Stimulated activated CD4-positive, alpha-beta T cell treated with anti-CD3 and anti-CD28 coated beads, Interleukin-1b, Interleukin-23, amount 100 ng/mL, for 24 hours (primary cell): Measurements from ENCODE around the gene AANAT.

Experiments
- DNase-seq, 4 experiments: peaks; one replicate each; pipeline ENCODE4 v3.0.0-alpha.2; 2020; ENCODE audit warnings: low read depth in 4 of 4, low spot score in 1 of 4

AANAT gene

DNA sequence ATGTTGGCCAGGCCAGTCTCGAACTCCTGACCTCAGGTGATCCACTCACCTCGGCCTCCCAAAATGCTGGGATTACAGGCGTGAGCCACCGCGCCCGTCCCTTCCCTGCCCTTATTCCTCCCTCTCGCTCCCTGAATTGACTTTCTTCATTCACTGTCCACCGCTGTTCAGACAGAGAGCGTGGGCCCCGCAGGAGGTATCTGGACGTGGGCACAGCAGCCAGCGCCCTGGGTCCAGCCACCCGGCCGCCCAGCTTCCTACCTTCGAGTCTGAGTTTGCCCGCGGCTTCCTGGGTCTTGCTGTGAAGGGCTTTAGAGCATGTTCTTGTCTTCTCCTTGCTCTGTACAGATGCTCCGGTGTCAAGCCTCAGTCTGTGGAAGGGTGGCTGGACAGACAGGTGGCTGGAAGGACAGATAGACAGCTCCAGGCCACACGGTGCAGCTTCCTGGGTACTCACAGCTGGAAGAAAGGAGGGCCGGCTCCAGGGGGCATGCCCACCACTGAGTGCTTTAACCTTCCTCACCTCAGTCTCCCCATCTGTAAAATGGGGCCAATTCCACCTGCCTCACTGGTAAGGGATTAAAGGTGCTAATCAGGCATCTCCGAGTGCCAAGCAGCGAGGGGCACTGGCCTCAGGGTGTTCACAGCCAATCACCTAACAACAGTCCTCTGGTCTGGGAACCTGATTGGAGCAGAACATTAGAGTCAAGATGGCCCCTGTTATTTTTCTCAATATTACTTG lies 20.2 kb downstream of the AANAT start:
- no peak for DNase-seq

DNA sequence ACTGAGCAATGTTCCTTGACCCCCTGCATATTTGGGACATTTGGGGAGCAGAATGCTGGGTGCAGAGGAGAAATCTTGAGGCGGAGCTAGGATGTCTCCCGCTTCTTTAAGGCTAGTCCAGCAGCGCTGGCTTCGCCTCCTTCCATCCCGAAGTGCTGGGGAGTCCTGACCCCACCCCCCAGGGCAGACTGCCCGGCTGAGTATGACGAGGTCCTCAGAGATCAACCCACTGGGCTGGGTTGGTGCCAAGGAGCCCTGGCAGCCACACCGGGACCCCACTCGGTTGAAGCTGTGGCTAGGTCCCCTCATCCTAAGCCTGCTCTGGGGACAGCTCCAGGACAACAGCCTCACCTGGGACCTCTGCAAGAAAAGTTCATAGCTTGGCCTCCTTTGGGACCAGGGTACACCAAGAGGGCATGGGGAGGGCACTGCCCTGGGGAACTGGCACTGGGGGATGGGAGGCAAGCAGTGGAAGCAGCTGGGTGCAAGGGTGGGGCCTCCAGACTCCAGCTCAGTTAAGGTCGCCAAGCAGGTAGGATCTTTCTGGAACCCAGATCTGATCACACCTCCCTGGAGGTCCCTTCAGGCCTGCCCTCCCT lies 22.8 kb downstream of the AANAT start:
- DNase-seq: no peak

DNA sequence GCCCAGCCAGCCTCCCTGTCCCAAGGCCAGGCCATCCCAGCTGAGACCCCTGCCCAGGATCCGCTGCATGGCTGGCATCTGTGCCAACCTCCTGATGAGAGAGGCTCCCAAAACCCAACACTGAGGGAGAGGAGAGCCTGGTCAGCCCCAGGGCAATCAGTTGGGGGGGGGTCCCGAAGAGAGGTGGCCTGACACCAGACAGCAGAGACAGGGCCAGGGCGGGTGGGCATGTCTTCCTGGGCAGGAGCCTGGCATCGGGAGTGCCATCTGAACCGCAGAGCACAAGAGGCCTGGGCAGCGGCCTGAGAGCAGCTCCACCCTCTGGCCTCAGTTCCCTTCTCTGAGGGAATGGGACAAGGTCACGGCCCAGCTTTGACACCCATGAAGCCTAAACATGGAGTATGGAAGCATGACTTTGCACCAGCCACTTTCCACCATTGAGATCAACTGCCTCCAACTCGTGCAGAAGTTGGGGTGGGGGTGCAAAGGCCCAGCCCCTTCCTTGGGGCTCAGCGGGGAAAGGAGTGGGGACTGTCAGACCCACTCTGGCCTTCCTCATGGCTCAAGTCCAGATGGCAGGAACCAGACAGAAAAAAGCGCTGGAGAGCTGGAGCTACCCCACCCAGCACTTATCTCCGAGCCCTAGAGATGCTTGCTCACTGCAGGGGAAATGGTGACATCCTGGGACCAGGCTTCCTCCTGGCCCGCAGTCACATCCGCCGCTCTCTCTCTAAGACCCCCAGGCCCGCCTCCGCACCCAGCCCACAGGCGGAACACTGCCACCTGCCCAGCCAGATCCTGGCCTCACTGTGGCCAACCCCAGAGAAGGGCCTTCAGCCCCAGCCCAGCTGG lies 24.1 kb downstream of the AANAT start:
- no peak for DNase-seq

- no peak for DNase-seq
These were observed 25.0 kb downstream of the AANAT start for GRCh38 chr17:76492123-76492988.

DNA sequence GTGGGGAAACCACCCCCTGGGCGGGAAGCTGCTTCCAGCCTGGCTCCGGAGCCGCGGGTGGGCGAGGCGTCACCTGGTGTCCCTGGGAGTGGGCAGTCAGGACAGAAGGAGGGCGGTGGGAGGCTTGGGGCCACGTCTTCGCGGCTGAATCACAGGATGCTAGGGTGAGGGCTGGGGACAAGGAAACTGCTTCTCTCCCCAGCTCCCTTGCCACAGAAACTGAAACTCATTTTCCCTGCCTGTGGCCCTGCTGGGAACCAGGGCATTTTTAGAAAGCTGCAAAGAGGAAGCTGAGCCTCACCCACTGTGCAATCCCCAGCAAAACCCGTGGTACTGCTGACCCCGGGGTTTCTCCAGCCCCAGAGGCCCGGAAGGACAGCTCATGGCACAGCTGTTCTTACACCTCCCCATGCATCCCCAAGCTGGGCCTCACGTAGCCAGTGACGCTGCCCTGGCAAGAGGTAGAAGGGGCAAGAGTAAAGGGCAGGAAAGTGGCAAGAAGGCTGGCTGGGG lies 25.6 kb downstream of the AANAT start:
- DNase-seq: peak in 1 of 4 experiments; percentile 37

DNA sequence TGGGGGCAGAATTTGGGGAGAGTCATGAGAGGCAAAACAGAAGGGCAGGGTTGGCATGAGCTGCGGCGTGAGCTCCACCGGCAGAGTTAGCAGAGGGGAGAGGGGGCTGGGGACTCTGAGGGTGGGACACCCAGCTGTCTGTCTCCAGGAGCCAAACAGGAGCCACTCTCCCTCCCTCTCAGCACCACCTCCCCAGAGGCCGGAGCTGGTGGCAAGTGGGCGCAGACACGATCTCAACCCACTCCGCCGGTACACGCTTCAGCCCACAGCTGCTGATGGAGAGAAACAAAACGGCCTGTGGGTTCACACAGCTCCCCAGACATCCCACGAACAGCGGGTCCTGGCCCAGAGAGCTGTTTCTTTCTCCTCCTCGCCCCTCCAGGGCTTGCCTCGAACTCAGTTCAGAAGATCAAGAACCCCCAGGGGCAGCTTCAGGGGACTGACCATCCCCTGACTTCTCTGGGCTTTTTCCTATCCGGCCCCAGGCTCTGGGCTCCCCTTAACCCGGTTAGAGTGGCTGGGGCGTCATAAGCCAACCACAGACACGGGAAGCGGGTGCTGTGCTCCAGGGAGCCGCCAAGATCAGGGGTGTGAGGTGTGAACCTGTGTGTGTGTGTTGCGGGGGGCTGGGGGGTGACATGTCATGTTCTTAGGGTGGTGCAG lies 26.2 kb downstream of the AANAT start:
- no peak for DNase-seq

DNA sequence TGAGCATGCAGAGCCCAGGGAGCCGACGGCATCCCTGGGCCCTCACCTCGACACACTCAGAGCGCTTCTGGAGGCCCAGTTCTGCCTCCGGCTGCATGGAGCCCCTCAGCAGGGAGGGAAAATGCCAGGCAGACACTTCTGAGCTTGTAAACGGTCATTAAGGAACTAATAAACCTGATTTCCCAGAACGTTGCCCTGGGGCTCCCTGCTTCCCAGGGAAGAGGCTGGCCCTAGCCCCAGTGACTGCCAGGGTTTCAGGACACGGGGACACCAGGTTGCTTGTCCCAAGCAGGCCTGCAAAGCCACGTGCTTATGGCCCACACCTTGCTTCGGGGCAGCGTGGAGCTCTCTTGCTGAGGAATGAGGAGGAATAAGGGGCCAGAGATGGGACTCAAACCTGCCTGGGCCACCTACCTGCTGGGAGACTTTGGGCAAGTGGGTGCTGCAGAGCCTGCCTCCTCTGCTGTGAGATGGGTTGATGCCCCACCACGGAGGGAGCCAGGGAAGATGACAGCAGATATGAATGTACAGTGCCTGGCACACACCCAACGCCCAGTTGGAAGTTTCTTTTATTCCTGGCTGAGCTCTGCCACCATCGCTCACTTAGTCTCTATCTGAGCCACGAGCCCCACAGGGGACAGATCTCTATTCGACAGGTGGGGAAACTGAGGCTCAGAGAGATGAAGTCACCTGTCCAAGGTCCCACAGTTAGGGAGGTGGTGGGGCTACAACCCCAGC lies 28.4 kb downstream of the AANAT start:
- no peak for DNase-seq

GRCh38 chr17:76496464-76496863 lies 29.1 kb downstream of the AANAT start:
- DNase-seq: no peak

DNA sequence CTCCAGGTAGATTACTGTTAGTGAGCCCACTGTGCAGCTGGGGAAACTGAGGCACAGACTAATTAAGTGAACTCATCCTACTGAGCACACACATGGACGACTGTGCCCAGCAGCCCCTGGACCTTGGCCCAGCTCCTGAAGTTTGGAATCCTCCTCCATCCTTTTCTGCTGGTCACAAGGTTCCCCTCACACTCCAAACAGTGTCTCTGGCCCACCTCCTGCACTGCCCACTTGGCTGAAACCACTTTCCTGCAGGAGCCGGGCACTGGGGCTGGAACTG lies 30.2 kb downstream of the AANAT start:
- no peak for DNase-seq

GRCh38 chr17:76497979-76498875 lies 30.8 kb downstream of the AANAT start:
- no peak for DNase-seq

DNA sequence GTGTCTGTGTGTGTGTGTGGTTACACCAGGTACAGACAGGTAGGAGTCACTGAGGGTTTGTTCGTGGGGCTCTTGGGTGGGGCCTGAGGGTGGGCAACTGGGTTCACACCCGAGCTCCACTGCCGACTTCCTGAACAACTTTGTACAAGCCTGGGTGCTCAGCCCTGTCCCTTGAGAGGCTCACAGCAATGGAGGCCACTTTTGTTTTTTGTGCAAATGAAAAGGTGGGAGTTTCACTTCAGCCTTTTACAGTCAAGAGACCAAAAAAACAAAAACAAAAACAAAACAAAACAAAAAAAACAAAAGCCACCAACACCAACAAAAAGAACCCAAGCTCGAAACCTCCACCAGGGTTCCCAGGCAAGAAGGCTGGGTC lies 31.5 kb downstream of the AANAT start:
- no peak for DNase-seq

DNA sequence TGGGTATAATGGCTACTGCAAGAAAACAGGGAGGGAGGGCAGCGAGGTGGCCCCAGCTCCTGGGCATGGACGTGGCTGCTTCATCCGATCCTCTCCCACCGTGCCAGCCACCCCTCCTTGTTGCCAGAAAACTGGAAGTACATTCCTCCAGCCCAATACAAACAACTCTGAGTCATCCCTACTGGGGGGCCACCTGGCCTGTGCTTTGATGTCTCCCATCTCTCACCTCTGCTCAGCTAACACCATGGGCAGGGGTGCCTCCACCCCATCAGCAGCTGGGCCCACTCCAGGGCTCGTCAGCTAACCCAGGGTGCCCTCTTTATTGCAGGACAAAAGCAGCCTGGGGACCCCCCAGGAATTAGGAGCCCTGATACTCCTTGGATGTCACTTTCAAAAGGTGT lies 31.9 kb downstream of the AANAT start:
- DNase-seq: no peak

DNA sequence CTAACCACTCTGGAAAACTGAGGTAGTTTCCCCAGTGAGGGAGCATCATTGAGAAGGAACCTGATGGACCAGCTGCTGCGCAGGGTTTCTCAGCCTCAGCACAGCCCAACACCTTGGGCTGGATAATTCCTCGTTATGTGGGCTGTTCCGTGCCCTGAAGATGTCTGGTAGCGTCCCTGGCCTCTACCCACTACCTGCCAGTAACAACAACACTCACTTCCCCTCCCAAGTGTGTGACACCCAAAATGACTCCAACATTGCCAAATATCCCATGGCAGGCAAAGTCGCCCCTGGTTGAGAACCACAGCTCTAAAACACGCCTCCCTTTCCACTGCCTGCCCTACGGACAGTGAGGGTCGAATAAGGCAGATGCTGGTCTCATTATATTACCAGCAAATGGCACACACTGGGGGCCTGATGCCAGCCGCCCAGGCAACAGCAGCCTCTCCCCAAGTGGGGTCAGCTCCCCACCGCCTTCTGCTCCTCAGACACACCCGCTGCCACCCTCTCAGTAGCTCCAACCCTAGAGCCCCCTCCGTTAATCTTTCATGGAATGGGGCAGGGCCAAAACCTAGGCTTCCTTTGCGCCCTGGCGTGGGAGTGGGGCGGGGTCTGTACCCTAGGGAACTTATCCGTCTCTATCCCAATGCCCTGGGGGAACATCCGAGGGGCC lies 32.8 kb downstream of the AANAT start:
- DNase-seq: no peak

DNA sequence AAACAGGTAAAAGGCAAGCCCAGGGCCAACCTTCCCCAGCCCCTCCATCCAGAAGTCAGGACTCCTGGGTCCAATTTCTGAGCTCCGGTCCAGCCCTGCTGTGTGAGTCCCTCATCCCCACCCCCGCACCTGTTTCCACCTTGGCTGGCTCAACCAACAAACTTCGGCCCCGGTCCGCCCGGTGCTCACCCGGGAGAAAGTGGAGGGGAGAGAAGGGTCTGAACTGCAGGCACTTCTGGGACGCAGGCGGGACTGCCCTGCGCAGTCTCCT lies 33.3 kb downstream of the AANAT start:
- no peak for DNase-seq

- peak; percentile 80 to 99 (median 94) for DNase-seq
These were observed 33.8 kb downstream of the AANAT start, which contains the start of gene RHBDF2 for GRCh38 chr17:76501018-76501826. Gene RHBDF2 (minus strand): TSS chr17:76501423. CDS start chr17:76481524, 19,899 bp downstream.

GRCh38 chr17:76501827-76502307 lies 34.5 kb downstream of the AANAT start:
- no peak for DNase-seq

- DNase-seq: no peak
These were observed 35.2 kb downstream of the AANAT start for GRCh38 chr17:76502341-76503211.
